Measurements from ENCODE around the gene ZNF584. TPM values are rescaled to one million over a fixed set of nuclear protein-coding genes. Genes with fewer than 3 reads are reported as not detected.

ZNF584 gene
- total and polyA plus RNA-seq, 2 donors (not counting 3 experiments of a cell fraction or from before 2014, with no cell fraction given): 5.9 to 12.4 TPM

DNA sequence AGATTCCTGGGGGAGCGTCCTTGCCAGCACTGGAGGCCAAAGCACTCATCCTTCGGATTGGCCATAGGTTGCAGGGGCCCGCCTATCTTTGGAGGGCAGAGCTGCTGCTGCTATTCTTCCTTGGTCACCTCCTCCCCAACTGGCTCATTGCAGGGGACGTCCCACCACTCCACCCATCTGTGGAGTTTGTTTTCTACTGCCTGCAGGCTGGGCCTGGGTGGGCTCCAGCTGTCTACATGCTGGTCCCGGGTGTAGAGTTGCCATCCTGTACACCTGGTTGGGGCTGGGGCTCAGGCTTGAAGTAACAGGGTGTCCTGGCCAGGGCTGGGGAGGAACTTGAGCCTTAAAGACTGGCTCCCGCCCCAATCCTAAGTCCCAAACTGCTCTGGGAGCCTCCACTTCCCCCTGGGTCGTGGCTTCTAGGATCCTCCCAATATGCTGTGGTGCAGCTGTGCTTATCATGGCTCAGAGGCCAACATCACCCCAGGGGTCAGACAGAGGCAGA is 10.9 kb upstream of the ZNF584 start:
- Histone ChIP-seq H3K9ac (replicated peaks; ENCODE audit: extremely low read depth, insufficient read depth, low read length) (no peak overlapping the region), H3K27me3 (ENCODE audit: control insufficient read depth in 2 of 2, insufficient read depth in 2 of 2, low read length in 2 of 2) (no peaks in the 10 kb centered on the region), H3K4me1 (ENCODE audit: control insufficient read depth, extremely low read depth, insufficient read depth, low read length) (peaks cover 12% of the 10 kb centered on the region), H3K36me3 (ENCODE audit: control insufficient read depth in 2 of 2, extremely low read depth in 1 of 2, insufficient read depth in 2 of 2, low read length in 2 of 2) (peaks cover 6 to 21% of the 10 kb centered on the region in 2 experiments), H4K20me1 (replicated peaks; ENCODE audit: control insufficient read depth, extremely low read depth, insufficient read depth, low read length) (no peaks in the 10 kb centered on the region), H3K27ac (ENCODE audit: insufficient read depth, low read depth, low read length) (no peak overlapping the region), H3K79me2 (ENCODE audit: control insufficient read depth, insufficient read depth, low read length) (peaks cover under 1% of the 10 kb centered on the region), H3K9me1 (replicated peaks; ENCODE audit: control insufficient read depth, extremely low read depth, insufficient read depth, low read length) (no peaks in the 10 kb centered on the region), H3K4me2 (ENCODE audit: insufficient read depth, low read length) (no peak overlapping the region), H3K9me3 (replicated peaks; ENCODE audit: control insufficient read depth, insufficient read depth, low read length) (no peaks in the 10 kb centered on the region), H3K4me3 (replicated peaks in 1 of 3; ENCODE audit: insufficient read depth in 1 of 3, low read depth in 1 of 3, low read length in 3 of 3) (no peak overlapping the region), H2AFZ (ENCODE audit: low read depth, low read length) (no peak overlapping the region)
- no peak for DNase-seq (ENCODE audit: low read depth, low spot score)
- no peak for TF ChIP-seq POLR2A (IDR thresholded peaks at IDR 0.05; ENCODE audit: low read depth, low read length)
- TF ChIP-seq JUN (IDR thresholded peaks at IDR 0.05; ENCODE audit: borderline replicate concordance, insufficient read depth, insufficient read length, low read depth): no peak
- TF ChIP-seq, protein P1, sequence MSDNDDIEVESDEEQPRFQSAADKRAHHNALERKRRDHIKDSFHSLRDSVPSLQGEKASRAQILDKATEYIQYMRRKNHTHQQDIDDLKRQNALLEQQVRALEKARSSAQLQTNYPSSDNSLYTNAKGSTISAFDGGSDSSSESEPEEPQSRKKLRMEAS (IDR thresholded peaks at IDR 0.05; ENCODE audit: insufficient read depth, insufficient read length): no peak
- no peak for TF ChIP-seq CTCF (IDR thresholded peaks at IDR 0.05; ENCODE audit: extremely low read depth in 1 of 2, insufficient read depth in 1 of 2, low read depth in 1 of 2, low read length in 2 of 2)
- no peak for TF ChIP-seq MYC (IDR thresholded peaks at IDR 0.05; ENCODE audit: low read depth, low read length)
- no peak for TF ChIP-seq GATA2 (IDR thresholded peaks at IDR 0.05; ENCODE audit: insufficient read depth, insufficient read length, low read depth, low read length)
- no peak for TF ChIP-seq FOS (IDR thresholded peaks at IDR 0.05; ENCODE audit: borderline replicate concordance, insufficient read depth, low read length)
- no peak for TF ChIP-seq EZH2 (IDR thresholded peaks at IDR 0.05; ENCODE audit: borderline replicate concordance, low read depth, low read length, severe bottlenecking)
- TF ChIP-seq POLR2AphosphoS5 (IDR thresholded peaks at IDR 0.05; ENCODE audit: insufficient read depth, low read depth, low read length): no peak
- intact Hi-C loops (cut with micrococcal nuclease) (no loop called here), dilution Hi-C loops (cut with MboI; ENCODE audit: extremely low pct_ligation_motif_present, low sequenced_read_pairs) (no loop called here)
- POLR2A ChIA-PET: no interaction called here
- BruUV-seq (replicated peaks): no TSS peak
- CTCF ChIA-PET: no interaction called here
- no peak for FAIRE-seq

Measured in endothelial cell of umbilical vein (primary cell).